Fibroblast of lung (primary cell): Measurements from ENCODE around the gene LAGE3. TPM values are rescaled to one million over a fixed set of nuclear protein-coding genes. Genes with fewer than 3 reads are reported as not detected.

ENCODE experiments used
- DNase-seq, 2 donors: peaks; one replicate each; pipeline versions ENCODE4 v3.0.0 to v3.0.0-alpha.2; 2010; ENCODE audit warnings: low read depth in 2 of 2
- H2AFZ ChIP-seq: 2 replicates; pipeline ENCODE4 v1.5.1; 2012; ENCODE audit warnings: low read length, control low read depth, inconsistent platforms
- H3K27ac ChIP-seq: 2 replicates; pipeline ENCODE4 v1.5.1; 2011; ENCODE audit warnings: low read length, control low read depth; ENCODE audit not compliant: insufficient read depth
- H3K27me3 ChIP-seq: 2 replicates; pipeline ENCODE4 v1.5.1; 2011; ENCODE audit warnings: mild to moderate bottlenecking, low read length; ENCODE audit not compliant: control insufficient read depth, insufficient read depth
- H3K36me3 ChIP-seq: 2 replicates; pipeline ENCODE4 v1.5.1; 2011; ENCODE audit warnings: low read length; ENCODE audit not compliant: control insufficient read depth, insufficient read depth
- H3K4me1 ChIP-seq: 2 replicates; pipeline ENCODE4 v1.5.1; 2011; ENCODE audit warnings: low read length; ENCODE audit not compliant: control insufficient read depth, insufficient read depth; ENCODE audit errors: extremely low read depth
- H3K4me2 ChIP-seq: 2 replicates; pipeline ENCODE4 v1.5.1; 2011; ENCODE audit warnings: low read length, control low read depth; ENCODE audit not compliant: insufficient read depth; ENCODE audit errors: extremely low read depth
- H3K4me3 ChIP-seq, 4 experiments: fragments of 200-600 bp in 1 of 4; sonication (generic) in 1 of 4; replicated peaks in 1 of 4; 2 replicates each; pipeline ENCODE4 v1.5.1; 2011 to 2016; ENCODE audit warnings: low read length in 4 of 4, low read depth in 3 of 4, mild to moderate bottlenecking in 3 of 4, control low read depth in 2 of 4, inconsistent platforms in 1 of 4, mixed read lengths in 1 of 4; ENCODE audit not compliant: insufficient read depth in 1 of 4; ENCODE audit errors: control extremely low read depth in 1 of 4
- H3K79me2 ChIP-seq: 2 replicates; pipeline ENCODE4 v1.5.1; 2012; ENCODE audit warnings: mild to moderate bottlenecking, low read length, inconsistent platforms; ENCODE audit not compliant: control insufficient read depth, insufficient read depth
- H3K9ac ChIP-seq: 2 replicates; pipeline ENCODE4 v1.5.1; 2011; ENCODE audit warnings: mild to moderate bottlenecking, low read length, control low read depth; ENCODE audit not compliant: insufficient read depth
- H3K9me3 ChIP-seq: 2 replicates; pipeline ENCODE4 v1.5.1; 2012; ENCODE audit warnings: low read depth, low read length; ENCODE audit not compliant: control insufficient read depth, insufficient read depth
- H4K20me1 ChIP-seq: 2 replicates; pipeline ENCODE4 v1.5.1; 2011; ENCODE audit warnings: low read length; ENCODE audit not compliant: control insufficient read depth, insufficient read depth; ENCODE audit errors: extremely low read depth
- EZH2 ChIP-seq: IDR thresholded peaks from 2 replicates; pipeline ENCODE4 v1.5.1; 2012; ENCODE audit warnings: low read length, control low read depth, mild to moderate bottlenecking; ENCODE audit errors: missing control alignments
- polyA plus RNA-seq, 2 donors: library from polyadenylated mRNA; depleted of rRNA in 1 of 2; stranded (reverse) in 1 of 2; unstranded in 1 of 2; fragments of >200 nt; gene quantifications; 2 replicates each; pipeline ENCODE4 v1.2.1, GENCODE V29; 2011 to 2012; ENCODE audit warnings: missing spikeins in 1 of 2
- total RNA-seq: library from RNA; depleted of rRNA; stranded (reverse); fragments of >200 nt; gene quantifications from 2 replicates; pipeline ENCODE4 v1.2.1, GENCODE V29; 2014
- TF ChIP-seq, protein P1 (sequence below), 2 donors: IDR thresholded peaks in 1 of 2; conservative IDR thresholded peaks in 1 of 2; 1 replicate in 1 of 2; 2 replicates in 1 of 2; pipeline ENCODE4 v1.5.1; 2011 to 2012; ENCODE audit warnings: low read length in 2 of 2, control low read depth in 1 of 2, inconsistent platforms in 1 of 2, low read depth in 1 of 2, mild to moderate bottlenecking in 1 of 2

LAGE3 gene
- total and polyA plus RNA-seq, 2 donors (not counting 1 experiment from before 2014, with no cell fraction given) = 6.4 to 13.4 TPM

- H3K36me3 ChIP-seq = peaks cover 21% of the 10 kb centered on the region
- no peaks in the 10 kb centered on the region for H4K20me1 ChIP-seq
- no peak overlapping the region for H3K4me2 ChIP-seq
- no peak overlapping the region for H3K27ac ChIP-seq
- no peaks in the 10 kb centered on the region for H3K27me3 ChIP-seq
- no peaks in the 10 kb centered on the region for H3K9me3 ChIP-seq
- H2AFZ ChIP-seq = no peak overlapping the region
- DNase-seq = no peak
- no peak overlapping the region for H3K9ac ChIP-seq
- H3K79me2 ChIP-seq = no peaks in the 10 kb centered on the region
- H3K4me1 ChIP-seq = no peaks in the 10 kb centered on the region
- H3K4me3 ChIP-seq = no peak overlapping the region
- TF ChIP-seq, protein P1, sequence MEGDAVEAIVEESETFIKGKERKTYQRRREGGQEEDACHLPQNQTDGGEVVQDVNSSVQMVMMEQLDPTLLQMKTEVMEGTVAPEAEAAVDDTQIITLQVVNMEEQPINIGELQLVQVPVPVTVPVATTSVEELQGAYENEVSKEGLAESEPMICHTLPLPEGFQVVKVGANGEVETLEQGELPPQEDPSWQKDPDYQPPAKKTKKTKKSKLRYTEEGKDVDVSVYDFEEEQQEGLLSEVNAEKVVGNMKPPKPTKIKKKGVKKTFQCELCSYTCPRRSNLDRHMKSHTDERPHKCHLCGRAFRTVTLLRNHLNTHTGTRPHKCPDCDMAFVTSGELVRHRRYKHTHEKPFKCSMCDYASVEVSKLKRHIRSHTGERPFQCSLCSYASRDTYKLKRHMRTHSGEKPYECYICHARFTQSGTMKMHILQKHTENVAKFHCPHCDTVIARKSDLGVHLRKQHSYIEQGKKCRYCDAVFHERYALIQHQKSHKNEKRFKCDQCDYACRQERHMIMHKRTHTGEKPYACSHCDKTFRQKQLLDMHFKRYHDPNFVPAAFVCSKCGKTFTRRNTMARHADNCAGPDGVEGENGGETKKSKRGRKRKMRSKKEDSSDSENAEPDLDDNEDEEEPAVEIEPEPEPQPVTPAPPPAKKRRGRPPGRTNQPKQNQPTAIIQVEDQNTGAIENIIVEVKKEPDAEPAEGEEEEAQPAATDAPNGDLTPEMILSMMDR (conservative IDR thresholded peaks at IDR 0.05 in 1 of 2, IDR thresholded peaks at IDR 0.05 in 1 of 2; ENCODE audit: low read depth in 1 of 2, low read length in 2 of 2) = no peak
- no peak for TF ChIP-seq EZH2
Observed at GRCh38 chrX:154469880-154470279, 9.2 kb downstream of the LAGE3 start.

DNA sequence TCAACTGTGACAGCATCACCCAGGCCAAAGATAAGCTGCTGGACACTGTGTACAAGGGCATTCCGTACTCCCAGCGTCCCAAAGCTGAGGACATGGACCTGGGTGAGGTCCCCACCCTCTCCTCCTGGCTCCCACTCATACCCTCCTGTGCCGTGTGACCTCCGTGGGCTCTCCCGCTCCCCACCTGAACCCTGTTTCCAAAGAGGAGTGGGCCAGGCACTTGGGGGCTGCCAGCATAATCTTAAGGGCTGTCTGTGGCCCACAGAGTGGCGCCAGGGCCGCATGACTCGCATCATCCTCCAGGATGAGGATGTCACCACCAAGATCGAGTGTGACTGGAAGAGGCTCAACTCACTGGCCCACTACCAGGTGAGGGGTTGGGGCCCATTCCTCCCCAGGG lies 10.0 kb downstream of the LAGE3 start:
- H4K20me1 ChIP-seq = no peaks in the 10 kb centered on the region
- no peaks in the 10 kb centered on the region for H3K79me2 ChIP-seq
- TF ChIP-seq, protein P1 (conservative IDR thresholded peaks at IDR 0.05 in 1 of 2, IDR thresholded peaks at IDR 0.05 in 1 of 2; ENCODE audit: low read depth in 1 of 2, low read length in 2 of 2) = no peak
- TF ChIP-seq EZH2 = no peak
- no peak overlapping the region for H2AFZ ChIP-seq
- no peaks in the 10 kb centered on the region for H3K4me1 ChIP-seq
- no peak for DNase-seq
- H3K36me3 ChIP-seq = peaks cover 24% of the 10 kb centered on the region
- H3K4me2 ChIP-seq = no peak overlapping the region
- no peaks in the 10 kb centered on the region for H3K27me3 ChIP-seq
- H3K9ac ChIP-seq = no peak overlapping the region
- no peak overlapping the region for H3K4me3 ChIP-seq
- H3K27ac ChIP-seq = no peak overlapping the region
- no peaks in the 10 kb centered on the region for H3K9me3 ChIP-seq

GRCh38 chrX:154468217-154468616 lies 10.9 kb downstream of the LAGE3 start:
- no peaks in the 10 kb centered on the region for H3K4me1 ChIP-seq
- H3K36me3 ChIP-seq = peaks cover 27% of the 10 kb centered on the region
- no peaks in the 10 kb centered on the region for H3K9me3 ChIP-seq
- H3K4me3 ChIP-seq = no peak overlapping the region
- TF ChIP-seq, protein P1 (conservative IDR thresholded peaks at IDR 0.05 in 1 of 2, IDR thresholded peaks at IDR 0.05 in 1 of 2; ENCODE audit: low read depth in 1 of 2, low read length in 2 of 2) = no peak
- no peak for TF ChIP-seq EZH2
- H3K79me2 ChIP-seq = no peaks in the 10 kb centered on the region
- no peak overlapping the region for H3K9ac ChIP-seq
- no peak overlapping the region for H2AFZ ChIP-seq
- no peak for DNase-seq
- H4K20me1 ChIP-seq = no peaks in the 10 kb centered on the region
- no peak overlapping the region for H3K27ac ChIP-seq
- H3K27me3 ChIP-seq = no peaks in the 10 kb centered on the region
- no peak overlapping the region for H3K4me2 ChIP-seq
